RWPE1 (cell line): Measurements from ENCODE around the gene BZW1.

Source experiments
- CTCF ChIA-PET: fragments of 350-600 bp; sonication (Branson Sonifier 250); formaldehyde crosslinking; extraction: SDS; loops from one replicate; lab custom pipeline; 2021; lab: Yijun Ruan, JAX
- POLR2A ChIA-PET: fragments of 400-600 bp; formaldehyde crosslinking; extraction: SDS; loops from one replicate; lab custom pipeline; 2020; ENCODE audit warnings: antibody characterized with exemption; ENCODE audit not compliant: low non-redundant PET; lab: Yijun Ruan, JAX
- DNase-seq: peaks from one replicate; pipeline ENCODE4 v3.0.0; 2012; ENCODE audit warnings: low spot score
- H3K27ac ChIP-seq: fragments of 450-650 bp; 2 replicates; pipeline ENCODE4 v1.5.1; 2017
- TF ChIP-seq, protein P1 (sequence below): fragments of 450-650 bp; conservative IDR thresholded peaks from 2 replicates; pipeline ENCODE4 v1.5.1; 2017; ENCODE audit warnings: low read depth, mild to moderate bottlenecking

The BZW1 gene

DNA sequence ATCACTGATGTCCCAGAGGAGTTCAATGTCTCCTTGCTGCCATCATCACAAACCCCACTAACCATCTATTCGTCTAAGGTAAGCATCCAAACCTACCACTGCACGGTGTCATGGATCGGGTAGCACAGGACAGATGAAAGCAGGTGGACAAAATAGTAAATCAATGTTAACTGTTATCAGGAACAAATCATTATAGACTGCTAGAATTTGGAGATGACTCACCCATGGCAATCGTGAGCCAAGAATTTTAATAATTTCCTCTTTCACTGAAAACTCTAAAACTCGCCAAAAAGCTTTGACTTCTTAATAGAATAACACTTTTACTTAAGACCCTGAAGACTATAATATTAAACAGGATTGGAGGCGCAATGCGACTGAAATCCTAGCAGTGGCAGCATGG is 33.7 kb upstream of the BZW1 start:
- no peak overlapping the region for H3K27ac ChIP-seq
- ChIA-PET CTCF (no interaction called here), POLR2A (no interaction called here)
- TF ChIP-seq, protein P1, sequence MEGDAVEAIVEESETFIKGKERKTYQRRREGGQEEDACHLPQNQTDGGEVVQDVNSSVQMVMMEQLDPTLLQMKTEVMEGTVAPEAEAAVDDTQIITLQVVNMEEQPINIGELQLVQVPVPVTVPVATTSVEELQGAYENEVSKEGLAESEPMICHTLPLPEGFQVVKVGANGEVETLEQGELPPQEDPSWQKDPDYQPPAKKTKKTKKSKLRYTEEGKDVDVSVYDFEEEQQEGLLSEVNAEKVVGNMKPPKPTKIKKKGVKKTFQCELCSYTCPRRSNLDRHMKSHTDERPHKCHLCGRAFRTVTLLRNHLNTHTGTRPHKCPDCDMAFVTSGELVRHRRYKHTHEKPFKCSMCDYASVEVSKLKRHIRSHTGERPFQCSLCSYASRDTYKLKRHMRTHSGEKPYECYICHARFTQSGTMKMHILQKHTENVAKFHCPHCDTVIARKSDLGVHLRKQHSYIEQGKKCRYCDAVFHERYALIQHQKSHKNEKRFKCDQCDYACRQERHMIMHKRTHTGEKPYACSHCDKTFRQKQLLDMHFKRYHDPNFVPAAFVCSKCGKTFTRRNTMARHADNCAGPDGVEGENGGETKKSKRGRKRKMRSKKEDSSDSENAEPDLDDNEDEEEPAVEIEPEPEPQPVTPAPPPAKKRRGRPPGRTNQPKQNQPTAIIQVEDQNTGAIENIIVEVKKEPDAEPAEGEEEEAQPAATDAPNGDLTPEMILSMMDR, result no peak
- no peak for DNase-seq

DNA sequence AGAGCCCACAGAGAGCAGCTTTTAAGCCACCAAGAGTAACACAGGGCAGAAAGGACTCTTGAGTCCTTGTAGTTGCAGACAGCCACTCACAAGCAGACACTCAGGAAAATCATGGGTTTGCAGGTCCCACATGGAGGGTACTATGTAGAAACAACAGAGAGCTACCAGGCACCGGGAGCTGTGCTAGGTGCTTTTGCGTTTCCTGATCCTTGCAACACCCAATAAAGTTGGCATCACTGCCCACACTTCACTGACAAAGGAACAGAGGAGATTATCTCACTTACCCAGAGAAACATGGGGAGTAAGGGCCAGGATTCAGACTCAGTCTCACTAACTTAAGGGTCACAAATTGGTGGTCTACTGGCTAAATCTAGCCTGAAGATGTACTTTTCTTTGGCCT is 32.5 kb upstream of the BZW1 start:
- no peak overlapping the region for H3K27ac ChIP-seq
- TF ChIP-seq, protein P1, result no peak
- POLR2A ChIA-PET, result no interaction called here
- CTCF ChIA-PET, result interaction anchor here (0.5 kb wide), 1 partner anchor 1914 kb away, joined by 3 read pairs; no protein-coding TSS in a partner anchor
- DNase-seq, result no peak

DNA sequence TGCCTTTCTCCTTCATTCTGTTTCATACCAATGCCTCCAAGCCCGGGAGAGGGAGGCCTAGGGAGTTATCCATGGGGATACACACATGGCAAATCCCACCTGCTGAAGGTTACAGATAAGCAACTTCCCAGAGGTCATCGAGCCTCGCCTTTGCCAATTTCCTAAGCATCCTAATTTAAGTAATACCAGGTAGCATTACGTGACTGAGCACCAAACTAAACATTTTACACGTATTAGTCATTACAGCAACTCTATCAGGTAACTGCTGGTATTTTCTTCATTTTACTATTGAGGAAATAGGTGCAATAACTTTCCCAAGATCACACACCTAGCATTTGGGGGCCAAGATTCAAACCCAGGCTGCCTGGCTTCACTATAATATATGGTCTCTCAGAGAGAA is 30.1 kb upstream of the BZW1 start:
- ChIA-PET POLR2A (no interaction called here), CTCF (interaction anchor here (0.8 kb wide), 1 partner anchor 68 kb away, joined by 3 read pairs; no protein-coding TSS in a partner anchor)
- TF ChIP-seq, protein P1, result no peak
- DNase-seq, result peak; percentile 52
- H3K27ac ChIP-seq, result no peak overlapping the region

DNA sequence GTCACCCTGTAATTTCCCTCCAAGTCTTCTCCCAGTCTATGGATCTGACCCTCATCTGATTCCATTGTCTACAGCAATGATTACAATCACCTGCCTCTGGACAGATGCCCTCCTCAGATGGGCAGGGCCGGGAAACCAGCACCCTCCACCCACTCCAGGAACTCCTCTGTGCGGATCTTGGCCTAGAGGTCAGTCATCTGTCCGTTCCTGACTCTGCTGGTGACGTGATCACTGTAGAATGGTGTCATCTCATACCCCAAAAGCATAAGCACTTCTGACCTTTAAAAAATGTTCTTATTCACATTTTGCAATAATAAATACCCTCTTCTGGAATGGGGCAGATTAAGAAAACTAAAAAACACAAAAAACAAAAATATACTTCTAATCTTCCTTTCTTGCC is 29.5 kb upstream of the BZW1 start:
- POLR2A ChIA-PET, result no interaction called here

DNA sequence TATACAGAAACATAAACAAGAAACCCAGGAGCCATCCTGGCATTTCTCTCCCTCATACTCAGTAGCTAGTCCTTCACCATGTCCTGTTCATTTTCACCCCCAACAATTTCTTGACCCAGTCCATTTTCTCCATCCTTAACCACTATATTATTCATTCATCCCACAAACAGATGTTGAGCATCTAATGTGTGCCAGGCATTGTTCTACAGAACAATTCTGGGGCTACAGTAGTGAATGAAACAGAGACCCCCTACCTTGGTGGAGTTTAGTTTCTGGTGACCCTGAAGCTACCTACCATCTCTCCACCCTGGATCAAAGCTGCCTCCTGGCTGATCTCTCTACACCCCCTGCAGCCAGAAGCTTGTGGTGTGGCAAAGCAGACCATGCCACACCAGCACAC is 27.5 kb upstream of the BZW1 start:
- POLR2A ChIA-PET, result no interaction called here
- CTCF ChIA-PET, result no interaction called here
- H3K27ac ChIP-seq, result no peak overlapping the region
- no peak for DNase-seq
- TF ChIP-seq, protein P1, result no peak

More for the DNA sequence above, 29.5 kb upstream of the BZW1 start:
- H3K27ac ChIP-seq, result no peak overlapping the region
- TF ChIP-seq, protein P1, result no peak
- no peak for DNase-seq
- CTCF ChIA-PET, result no interaction called here

DNA sequence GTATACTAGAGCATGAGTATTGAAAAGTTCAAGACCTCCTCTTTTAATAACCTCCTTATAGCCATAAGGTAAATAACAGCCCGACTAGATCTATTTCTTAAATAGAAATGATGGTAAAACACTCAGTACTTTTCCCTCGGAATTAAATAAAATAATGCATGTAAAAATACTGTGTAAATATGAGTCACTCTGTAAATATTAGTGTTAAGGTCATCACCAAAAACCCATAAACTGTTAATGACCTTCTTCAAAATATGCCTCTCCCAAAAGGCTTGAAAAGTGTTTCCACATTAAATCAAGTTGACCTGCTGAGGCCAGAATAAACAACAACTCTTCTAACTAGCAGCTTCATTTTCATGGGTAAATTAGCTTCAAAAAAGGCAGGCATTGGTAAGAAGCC is 25.3 kb upstream of the BZW1 start:
- TF ChIP-seq, protein P1, result no peak
- H3K27ac ChIP-seq, result no peak overlapping the region
- ChIA-PET CTCF (interaction anchor here (0.7 kb wide), 1 partner anchor 128 kb away, joined by 10 read pairs; no protein-coding TSS in a partner anchor), POLR2A (interaction anchor here (0.7 kb wide), 1 partner anchor 24 kb away, joined by 7 read pairs; no protein-coding TSS in a partner anchor)
- DNase-seq, result peak; percentile 17
